GM21515 (cell line): Measurements from ENCODE around the gene CHD9NB.

Experiments
- ATAC-seq: cut with Tn5 transposase; IDR thresholded peaks from one replicate; pipeline ENCODE4 v1.9.1; 2021; ENCODE audit not compliant: unreplicated experiment

The CHD9NB gene

DNA sequence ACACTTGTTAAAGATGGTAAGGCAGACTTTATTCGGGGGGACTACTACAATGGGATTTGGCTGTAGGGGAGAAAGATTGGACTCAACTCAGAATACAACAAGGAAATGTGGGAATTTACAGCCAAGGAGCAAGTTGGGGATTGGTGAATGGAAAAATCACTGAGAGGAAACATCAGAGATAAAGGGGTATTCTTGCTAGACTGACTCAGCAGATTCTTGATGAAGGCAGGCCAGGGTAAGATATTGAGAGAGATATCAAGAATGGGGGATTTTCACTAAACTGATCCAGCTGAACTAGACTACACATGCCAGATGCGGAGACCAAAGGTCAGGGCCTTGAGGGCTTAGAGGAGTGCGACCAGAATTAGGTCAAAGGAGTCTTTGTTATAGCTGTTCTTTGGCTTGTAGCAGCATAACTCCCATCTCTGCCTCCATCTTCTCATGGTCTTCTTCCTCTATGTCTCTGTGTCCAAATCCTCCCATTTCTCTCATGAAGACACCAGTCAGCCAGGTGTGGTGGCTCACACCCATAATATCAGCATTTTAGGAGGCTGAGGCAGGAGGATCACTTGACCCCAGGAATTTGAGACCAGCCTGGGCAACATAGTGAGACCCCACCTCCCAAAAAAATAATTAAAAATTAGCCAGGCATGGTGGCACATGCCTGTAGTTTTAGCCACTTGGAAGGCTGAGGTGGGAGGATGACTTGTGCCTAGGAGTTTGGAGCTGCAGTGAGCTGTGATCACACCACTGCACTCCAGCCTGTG lies 17.3 kb downstream of the CHD9NB start:
- ATAC-seq = no peak

DNA sequence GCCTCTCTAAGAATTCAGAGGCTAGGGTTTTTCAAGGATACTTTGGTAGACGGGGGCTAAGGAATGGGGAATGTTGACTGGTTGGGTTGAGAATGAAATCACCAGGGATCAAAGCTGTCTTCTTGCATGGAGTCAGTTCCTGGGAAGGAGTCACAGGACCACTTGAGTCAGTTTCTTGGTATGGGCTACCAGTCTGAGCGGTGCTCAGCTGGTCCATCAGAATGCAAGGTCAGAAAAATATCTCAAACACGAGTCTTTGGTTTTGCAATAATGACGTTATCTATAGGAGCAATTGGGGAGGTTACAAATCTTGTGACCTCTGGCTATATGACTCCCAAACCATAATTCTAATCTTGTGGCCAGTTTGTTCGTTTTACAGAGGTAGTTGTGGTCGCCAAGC lies 18.4 kb downstream of the CHD9NB start:
- ATAC-seq = no peak

DNA sequence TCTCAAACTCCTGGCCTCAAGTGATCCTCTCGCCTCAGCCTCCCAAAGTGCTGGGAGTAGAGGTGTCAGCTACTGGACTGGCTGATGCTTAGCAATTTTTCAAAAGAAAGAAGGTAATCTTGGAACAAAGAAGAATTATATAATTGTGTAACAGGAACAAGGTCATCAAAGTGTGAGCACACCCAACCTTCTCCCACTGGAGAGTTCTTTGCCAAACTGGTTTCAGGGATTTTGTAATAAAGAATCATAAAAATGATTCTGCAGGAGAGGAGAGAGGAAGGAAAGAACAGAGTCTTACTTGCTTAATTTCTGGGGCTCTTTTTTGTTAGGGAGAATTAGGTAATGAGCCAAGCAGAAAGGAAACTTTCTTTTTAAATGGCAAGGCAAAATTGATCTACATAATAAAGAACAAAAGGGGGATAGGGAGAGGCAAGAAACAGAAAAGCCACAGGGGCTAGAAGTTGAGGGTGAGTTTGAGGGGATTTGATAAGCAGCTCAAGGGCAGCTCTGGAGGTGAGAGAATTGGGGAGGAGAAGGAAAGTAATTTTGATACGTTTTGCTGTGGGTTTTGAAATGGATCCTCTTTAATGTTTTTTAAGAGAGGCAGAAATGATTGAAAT lies 21.3 kb downstream of the CHD9NB start:
- ATAC-seq = no peak

DNA sequence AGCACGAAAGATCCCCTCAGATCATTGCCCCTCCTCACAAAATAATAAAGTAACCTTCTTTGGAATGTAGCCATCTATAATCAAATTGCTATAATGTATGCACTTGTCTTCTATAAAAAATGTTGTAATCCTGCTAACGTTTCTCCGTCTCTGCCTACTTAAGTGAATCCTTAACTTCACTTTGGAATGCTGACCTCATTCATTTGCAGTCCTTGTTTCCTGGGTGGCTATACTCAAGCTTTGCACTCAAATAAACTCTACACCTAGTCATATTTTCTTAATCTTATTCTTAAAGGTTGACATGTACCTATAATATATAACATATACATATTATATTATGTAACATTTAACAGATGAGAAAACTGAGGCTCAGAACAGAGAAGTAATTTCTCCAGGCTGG lies 22.7 kb downstream of the CHD9NB start:
- ATAC-seq = no peak

DNA sequence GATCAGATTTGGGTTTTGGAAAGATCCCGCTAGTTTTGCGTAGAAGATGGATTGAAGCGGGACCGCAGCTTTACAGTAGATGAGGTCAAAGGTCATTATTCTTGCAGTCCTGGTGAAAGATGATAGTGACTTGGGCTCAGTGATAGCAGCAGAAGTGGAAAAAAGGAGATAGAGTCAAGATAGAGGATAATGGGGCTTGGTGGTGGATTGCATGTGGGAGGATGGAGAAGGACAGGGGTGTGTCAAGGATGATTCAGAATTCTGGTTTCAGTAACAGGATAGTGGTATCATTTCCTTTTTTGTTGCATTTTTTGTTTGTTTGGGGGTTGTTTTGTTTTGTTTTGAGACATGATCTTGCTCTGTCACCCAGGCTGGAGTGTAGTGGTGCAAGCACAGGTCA lies 28.7 kb downstream of the CHD9NB start:
- ATAC-seq = no peak

DNA sequence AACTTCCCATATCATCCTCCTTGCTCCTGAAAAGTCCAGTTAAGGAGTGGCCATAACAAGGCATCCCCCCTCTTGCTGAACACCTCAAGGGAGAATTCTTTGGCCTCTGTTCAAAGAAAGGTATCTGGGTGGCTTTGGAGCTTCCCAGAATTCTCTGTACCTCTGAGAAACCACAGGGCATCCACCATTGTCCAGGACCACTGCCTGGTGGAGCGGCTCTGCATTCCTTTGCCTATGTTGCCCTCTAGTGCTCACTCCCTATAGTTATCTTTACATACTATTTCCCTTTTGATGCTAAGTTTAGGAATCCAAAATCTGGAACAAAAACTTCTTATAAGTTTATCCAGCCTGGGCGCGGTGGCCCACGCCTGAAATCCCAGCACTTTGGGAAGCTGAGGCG lies 30.3 kb downstream of the CHD9NB start:
- no peak for ATAC-seq

DNA sequence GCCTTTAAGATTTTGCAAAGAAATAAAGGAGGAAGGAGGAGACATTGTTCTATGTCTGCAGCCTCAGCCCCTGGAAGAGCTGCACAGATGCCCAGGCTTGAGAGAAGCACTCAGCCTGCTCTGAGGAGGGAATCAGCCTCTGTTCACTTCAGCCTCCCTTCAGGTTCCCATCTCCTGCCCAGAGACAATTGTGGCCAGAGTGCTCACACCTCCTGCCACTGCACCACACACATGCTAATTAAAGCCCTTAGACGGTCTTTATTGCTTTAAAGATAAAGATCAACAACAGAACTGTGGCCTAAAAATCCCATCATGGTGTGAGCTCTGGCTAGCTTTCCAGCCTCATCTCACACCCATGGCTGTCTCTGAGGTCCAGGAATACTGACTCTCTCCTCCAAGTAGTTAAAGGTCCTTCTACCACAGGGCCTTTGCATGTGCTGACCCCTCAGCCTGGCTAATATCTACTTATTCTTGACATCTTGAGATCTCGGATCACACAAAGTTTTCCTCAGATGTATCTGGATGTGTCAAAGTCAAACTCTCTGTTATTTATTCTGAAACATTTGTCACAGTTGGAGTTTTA lies 33.8 kb downstream of the CHD9NB start:
- ATAC-seq = no peak

DNA sequence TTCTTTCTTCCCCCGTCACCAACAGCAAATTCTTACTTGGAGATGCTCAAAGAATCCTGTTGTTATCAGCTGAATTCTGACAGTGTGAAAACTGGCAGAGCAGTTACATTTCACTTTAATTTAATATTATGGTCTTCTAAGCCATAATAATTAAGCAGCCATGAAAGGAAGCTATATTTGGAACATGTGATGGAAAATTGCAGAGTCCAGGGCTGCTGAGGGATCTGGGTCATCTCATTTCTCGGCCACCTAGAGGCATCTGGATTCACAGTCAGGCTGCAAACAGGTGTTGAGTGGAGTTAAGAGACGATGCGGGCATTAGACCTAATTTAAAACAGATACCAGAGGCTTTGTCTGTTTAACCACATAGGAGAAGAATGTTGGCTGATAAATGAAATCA lies 38.4 kb downstream of the CHD9NB start:
- no peak for ATAC-seq

DNA sequence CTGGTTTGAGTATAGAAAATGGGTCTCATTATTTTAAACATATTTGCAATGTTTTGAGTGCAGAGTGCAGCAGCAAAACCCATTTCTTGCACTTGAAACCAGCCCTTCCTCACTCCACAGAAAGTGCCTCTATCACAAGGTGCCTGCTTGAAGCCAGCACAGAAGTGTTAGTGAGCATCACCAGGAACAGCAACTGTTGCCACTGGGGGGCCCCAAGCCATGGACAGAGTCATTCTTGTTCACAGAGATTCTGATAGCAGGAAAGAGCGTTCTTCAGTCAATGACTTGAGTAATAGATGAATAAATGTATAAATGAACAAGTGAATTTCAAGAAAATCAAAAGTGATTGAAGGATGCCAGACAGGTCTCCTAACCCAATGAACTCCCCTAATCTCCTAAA lies 45.6 kb downstream of the CHD9NB start:
- no peak for ATAC-seq

DNA sequence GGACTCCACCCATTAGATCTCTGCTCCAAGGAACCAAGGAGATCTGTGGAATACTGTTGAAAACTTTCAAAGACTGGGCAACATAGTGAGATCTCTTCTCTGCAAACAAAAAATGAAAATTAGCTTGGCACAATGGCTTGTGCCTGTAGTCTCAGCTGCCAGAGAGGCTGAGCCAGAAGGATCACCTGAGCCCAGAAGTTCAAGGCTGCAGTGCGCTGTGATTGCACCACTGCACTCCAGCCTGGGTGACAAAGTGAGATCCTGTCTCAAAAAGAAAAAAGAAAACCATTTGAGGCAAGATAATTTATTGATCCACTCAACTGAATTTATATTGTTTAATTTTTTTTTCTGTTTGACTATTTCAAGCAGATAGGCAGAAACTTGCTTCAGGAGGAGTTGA lies 54.8 kb downstream of the CHD9NB start:
- ATAC-seq = no peak

DNA sequence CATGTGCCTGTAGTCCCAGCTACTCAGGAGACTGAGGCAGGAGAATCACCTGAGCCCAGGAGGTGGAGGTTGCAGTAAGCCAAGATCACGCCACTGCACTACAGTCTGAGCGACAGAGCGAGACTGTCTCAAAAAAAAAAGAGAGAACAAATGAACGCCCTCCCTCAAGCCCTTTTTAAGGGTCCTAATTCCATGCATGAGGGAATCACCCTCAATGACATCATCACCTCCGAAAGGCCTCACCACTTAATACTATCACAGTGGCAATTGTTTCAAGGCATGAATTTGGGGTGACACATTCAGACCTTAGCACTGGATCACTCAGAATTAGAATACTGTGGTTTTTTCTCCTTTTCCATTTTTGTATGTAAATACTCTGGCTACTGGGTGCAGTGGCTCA lies 57.8 kb downstream of the CHD9NB start:
- ATAC-seq = no peak

DNA sequence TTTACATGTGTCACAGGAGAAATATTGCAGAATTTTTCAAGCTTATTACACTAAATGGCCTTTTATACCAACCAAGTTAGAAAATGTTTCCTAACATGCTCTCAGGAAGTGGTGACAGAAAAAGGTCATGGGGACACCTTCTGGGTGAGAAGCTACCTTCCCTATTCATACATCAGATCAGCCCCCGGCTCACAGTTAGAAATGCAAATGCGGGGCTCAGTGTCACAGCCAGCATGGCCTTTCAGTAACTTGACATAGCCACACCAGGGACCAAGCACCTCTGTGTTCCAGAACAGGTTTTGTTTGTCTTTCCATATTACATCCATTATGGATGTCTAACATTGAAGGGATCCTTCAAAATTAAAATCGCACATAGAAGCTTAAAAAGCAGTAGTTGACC lies 59.5 kb downstream of the CHD9NB start:
- no peak for ATAC-seq

DNA sequence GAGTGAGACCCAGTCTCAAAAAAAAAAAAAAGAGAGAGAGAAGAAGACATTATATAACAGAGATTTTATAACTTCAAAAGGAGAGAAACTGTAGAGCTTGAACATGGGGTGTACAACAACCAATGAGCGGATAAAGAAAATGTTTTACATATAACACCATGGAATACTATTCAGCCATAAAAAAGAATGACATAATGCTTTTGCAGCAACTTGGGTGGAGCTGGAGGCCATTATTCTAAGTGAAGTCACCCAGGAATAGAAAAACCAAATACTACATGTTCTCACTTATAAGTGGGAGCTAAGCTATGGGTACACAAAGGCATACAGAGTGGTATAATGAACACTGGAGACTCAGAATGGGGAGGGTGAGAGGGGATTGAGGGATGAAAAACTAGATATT lies 61.1 kb downstream of the CHD9NB start:
- no peak for ATAC-seq
